Gastrocnemius medialis (tissue), 4 donors: ENCODE measurements around the gene AGAP5.

Source experiments
- CTCF ChIP-seq, 5 experiments: fragments of 450-650 bp in 3 of 5; fragments of 200-600 bp in 2 of 5; sonication (generic) in 2 of 5; IDR thresholded peaks in 4 of 5; conservative IDR thresholded peaks in 1 of 5; 1 replicate in 4 of 5; 2 replicates in 1 of 5; pipeline ENCODE4 v1.5.1; 2016 to 2019; ENCODE audit warnings: antibody characterized with exemption in 5 of 5, mild to moderate bottlenecking in 3 of 5, moderate library complexity in 3 of 5
- POLR2A ChIP-seq, 2 donors: fragments of 450-650 bp; IDR thresholded peaks; one replicate each; pipeline ENCODE4 v1.6.1; 2017; ENCODE audit warnings: antibody characterized with exemption in 2 of 2, mild to moderate bottlenecking in 2 of 2, moderate library complexity in 2 of 2

- peak; percentile 88 to 96 (median 90) for TF ChIP-seq CTCF (IDR thresholded peaks at IDR 0.05 in 4 of 5, conservative IDR thresholded peaks at IDR 0.05 in 1 of 5)
- no peak for TF ChIP-seq POLR2A (IDR thresholded peaks at IDR 0.05)
Measured at GRCh38 chr10:73644015-73644743, 53.7 kb downstream of the AGAP5 start.
